AG04449 (cell line): ENCODE results near the gene TAS2R41.

Source experiments
- CTCF ChIA-PET: fragments of 350-600 bp; formaldehyde crosslinking; extraction: SDS; loops from one replicate; lab custom pipeline; 2021; ENCODE audit warnings: antibody characterized with exemption; lab: Yijun Ruan, JAX
- POLR2A ChIA-PET: fragments of 400-600, 350-600 bp; formaldehyde crosslinking; extraction: SDS; loops from one replicate; lab custom pipeline; 2020; ENCODE audit warnings: antibody characterized with exemption, inconsistent platforms; lab: Yijun Ruan, JAX
- DNase-seq: peaks from one replicate; pipeline ENCODE4 v3.0.0-alpha.2; 2010; ENCODE audit warnings: low read depth, low spot score
- H3K4me3 ChIP-seq: 2 replicates; pipeline ENCODE4 v1.5.1; 2011; ENCODE audit warnings: low read depth, mild to moderate bottlenecking, control low read depth, low read length
- CTCF ChIP-seq: IDR thresholded peaks from one replicate; pipeline ENCODE4 v1.5.1; 2011; ENCODE audit warnings: mild to moderate bottlenecking, moderate library complexity, low read length, control low read depth, inconsistent platforms; ENCODE audit not compliant: insufficient read depth; ENCODE audit errors: missing control alignments

Gene TAS2R41

GRCh38 chr7:143512488-143513340 lies 35.0 kb downstream of the TAS2R41 start:
- TF ChIP-seq CTCF, result no peak
- POLR2A ChIA-PET, result no interaction called here
- no peak overlapping the region for H3K4me3 ChIP-seq
- no peak for DNase-seq
- CTCF ChIA-PET, result interaction anchor here (0.7 kb wide), 1 partner anchor 20 kb away, joined by 3 read pairs; no protein-coding TSS in a partner anchor

GRCh38 chr7:143514487-143514886 lies 36.8 kb downstream of the TAS2R41 start:
- TF ChIP-seq CTCF, result no peak
- no peak for DNase-seq
- POLR2A ChIA-PET, result no interaction called here
- CTCF ChIA-PET, result interaction anchor here (1.1 kb wide), 1 partner anchor 13 kb away, joined by 3 read pairs; no protein-coding TSS in a partner anchor
- H3K4me3 ChIP-seq, result no peak overlapping the region

GRCh38 chr7:143514995-143515735 lies 37.5 kb downstream of the TAS2R41 start:
- ChIA-PET CTCF (no interaction called here), POLR2A (no interaction called here)
- DNase-seq, result no peak
- H3K4me3 ChIP-seq, result no peak overlapping the region
- TF ChIP-seq CTCF, result no peak

- ChIA-PET CTCF (no interaction called here), POLR2A (no interaction called here)
- H3K4me3 ChIP-seq, result no peak overlapping the region
- no peak for TF ChIP-seq CTCF
- DNase-seq, result no peak
Observed at GRCh38 chr7:143516981-143517380, 39.3 kb downstream of the TAS2R41 start.

- CTCF ChIA-PET, result interaction anchor here (1.4 to 2.8 kb wide), 2 partner anchors 28 to 278 kb away, joined by 3 to 9 read pairs; no protein-coding TSS in a partner anchor
- POLR2A ChIA-PET, result interaction anchor here (1.3 kb wide), 1 partner anchor 138 kb away, joined by 4 read pairs; no protein-coding TSS in a partner anchor
Observed at GRCh38 chr7:143518521-143518920, 40.8 kb downstream of the TAS2R41 start.

More at GRCh38 chr7:143518521-143518920, 40.8 kb downstream of the TAS2R41 start:
- no peak for DNase-seq
- TF ChIP-seq CTCF, result no peak
- no peak overlapping the region for H3K4me3 ChIP-seq
